MV-4-11 (cell line): ENCODE data around the gene KMT5B.
"Not testable (repeated sequence)": the region's sequence is repeated elsewhere in the genome, so short reads cannot be mapped to it uniquely, and the experiment has no call there.

ENCODE experiments used
- DNase-seq: peaks from one replicate; lab custom pipeline; 2025; lab: John Stamatoyannopoulos, UW

The KMT5B gene

GRCh38 chr11:68213135-68213515 lies at the start of gene KMT5B:
Gene KMT5B, minus strand, starts transcription at chr11:68213296. Its CDS starts 23,220 bp downstream, at chr11:68190076.
- DNase-seq, result no peak

GRCh38 chr11:68262544-68262827 lies 49.4 kb upstream of the KMT5B start:
- no peak for DNase-seq

- DNase-seq, result no peak
Measured at GRCh38 chr11:68261749-68262543, 48.9 kb upstream of the KMT5B start.

- no peak for DNase-seq
Measured at GRCh38 chr11:68261006-68261405, 47.9 kb upstream of the KMT5B start.

- no peak for DNase-seq
Measured at GRCh38 chr11:68260484-68260883, 47.4 kb upstream of the KMT5B start.

GRCh38 chr11:68259122-68259959 lies 46.2 kb upstream of the KMT5B start:
- no peak for DNase-seq

GRCh38 chr11:68258363-68258765 lies 45.3 kb upstream of the KMT5B start:
- no peak for DNase-seq

- peak; percentile 91 for DNase-seq
Measured at GRCh38 chr11:68257477-68258362, 44.6 kb upstream of the KMT5B start.

GRCh38 chr11:68256331-68256741 lies 43.2 kb upstream of the KMT5B start:
- DNase-seq, result no peak

GRCh38 chr11:68255526-68255925 lies 42.4 kb upstream of the KMT5B start:
- no peak for DNase-seq

GRCh38 chr11:68254421-68254820 lies 41.3 kb upstream of the KMT5B start:
- no peak for DNase-seq

GRCh38 chr11:68251765-68252164 lies 38.7 kb upstream of the KMT5B start:
- DNase-seq, result peak; percentile 31

- not testable (repeated sequence) for DNase-seq
Measured at GRCh38 chr11:68244912-68245311, 31.8 kb upstream of the KMT5B start.

GRCh38 chr11:68243847-68244246 lies 30.8 kb upstream of the KMT5B start:
- DNase-seq, result not testable (repeated sequence)

GRCh38 chr11:68242616-68243015 lies 29.5 kb upstream of the KMT5B start:
- no peak for DNase-seq

- DNase-seq, result no peak
Measured at GRCh38 chr11:68231621-68232020, 18.5 kb upstream of the KMT5B start.

GRCh38 chr11:68229601-68230000 lies 16.5 kb upstream of the KMT5B start:
- no peak for DNase-seq

- DNase-seq, result no peak
Measured at GRCh38 chr11:68226421-68226820, 13.3 kb upstream of the KMT5B start.

- no peak for DNase-seq
Measured at GRCh38 chr11:68224606-68225005, 11.5 kb upstream of the KMT5B start.

GRCh38 chr11:68223275-68223674 lies 10.2 kb upstream of the KMT5B start:
- DNase-seq, result no peak

GRCh38 chr11:68221406-68221805 lies 8.3 kb upstream of the KMT5B start:
- no peak for DNase-seq

GRCh38 chr11:68216171-68216938 lies 3.3 kb upstream of the KMT5B start:
- DNase-seq, result no peak
